GM12878 (cell line): Measurements from ENCODE around the gene DOK7. TPM values are rescaled to one million over a fixed set of nuclear protein-coding genes. Genes with fewer than 3 reads are reported as not detected.

Source experiments
- ATAC-seq: fragments of 200-7000 bp; cut with Tn5 transposase; 3 replicates; pipeline ENCODE4 v1.9.1; 2020; ENCODE audit warnings: mild to moderate bottlenecking, moderate library complexity
- BruUV-seq: library from RNA; stranded (reverse); fragments of 400-500 nt; replicated peaks from 2 replicates; lab custom pipeline; 2021; lab: Mats Ljungman, UMichigan
- CTCF ChIA-PET: fragments of 300-600 bp; sonication (Branson Sonifier 250); formaldehyde crosslinking; extraction: SDS; loops from one replicate; lab custom pipeline; 2021; ENCODE audit warnings: inconsistent platforms; lab: Yijun Ruan, JAX
- POLR2A ChIA-PET: fragments of 350-600 bp; formaldehyde crosslinking; extraction: SDS; loops from one replicate; lab custom pipeline; 2021; ENCODE audit warnings: inconsistent platforms; lab: Charles Lee
- RAD21 ChIA-PET: fragments of 300-600 bp; sonication (Branson Sonifier 250); formaldehyde crosslinking; loops from one replicate; lab custom pipeline; 2023; ENCODE audit warnings: antibody characterized with exemption; ENCODE audit not compliant: unreplicated experiment; lab: Charles Lee
- SMC1A ChIA-PET: fragments of 300-600 bp; sonication (Branson Sonifier 250); formaldehyde crosslinking; loops from one replicate; lab custom pipeline; 2023; ENCODE audit not compliant: unreplicated experiment, uncharacterized antibody; lab: Charles Lee
- DNase-seq: peaks from one replicate; pipeline ENCODE4 v3.0.0-alpha.2; 2011; ENCODE audit warnings: low read depth, low spot score
- FAIRE-seq: peaks from 3 replicates; lab custom pipeline; 2011; peaks lifted over from hg19 to GRCh38; lab: Jason Lieb, UNC
- H2AFZ ChIP-seq: 2 replicates; pipeline ENCODE4 v1.6.0; 2011; ENCODE audit warnings: low read depth, low read length, control low read depth; ENCODE audit not compliant: control insufficient read depth
- H3K27ac ChIP-seq: 2 replicates; pipeline ENCODE4 v1.5.1; 2011; ENCODE audit warnings: control low read depth; ENCODE audit not compliant: control insufficient read depth, insufficient read depth
- H3K27me3 ChIP-seq, 2 experiments: replicated peaks in 1 of 2; 2 replicates each; pipeline versions ENCODE4 v1.6.0 to v1.6.1; 2011; ENCODE audit warnings: low read length in 1 of 2; ENCODE audit not compliant: control insufficient read depth in 2 of 2, insufficient read depth in 2 of 2
- H3K36me3 ChIP-seq, 2 experiments: 2 replicates each; pipeline ENCODE4 v1.5.1; 2011; ENCODE audit warnings: low read length in 1 of 2; ENCODE audit not compliant: control insufficient read depth in 2 of 2, insufficient read depth in 2 of 2
- H3K4me1 ChIP-seq: 2 replicates; pipeline ENCODE4 v1.6.1; 2011; ENCODE audit warnings: mild to moderate bottlenecking, low read length, moderate library complexity, mixed read lengths; ENCODE audit not compliant: control insufficient read depth, insufficient read depth
- H3K4me2 ChIP-seq: 2 replicates; pipeline ENCODE4 v1.6.0; 2011; ENCODE audit warnings: control low read depth; ENCODE audit not compliant: control insufficient read depth, insufficient read depth
- H3K4me3 ChIP-seq: fragments of 200-600 bp; sonication (generic); 2 replicates; pipeline ENCODE4 v1.5.1; 2016
- H3K79me2 ChIP-seq: 2 replicates; pipeline ENCODE4 v1.6.0; 2011; ENCODE audit warnings: low read length; ENCODE audit not compliant: control insufficient read depth, insufficient read depth
- H3K9ac ChIP-seq: 2 replicates; pipeline ENCODE4 v1.8.0; 2011; ENCODE audit warnings: low read length, control low read depth, mixed read lengths; ENCODE audit not compliant: control insufficient read depth, insufficient read depth
- H3K9me3 ChIP-seq: replicated peaks from 3 replicates; pipeline ENCODE4 v1.5.1; 2011; ENCODE audit warnings: mild to moderate bottlenecking, low read length; ENCODE audit not compliant: control insufficient read depth, insufficient read depth
- H4K20me1 ChIP-seq: 2 replicates; pipeline ENCODE4 v1.6.0; 2011; ENCODE audit not compliant: control insufficient read depth, insufficient read depth
- BHLHE40 ChIP-seq, 2 experiments: fragments of 450-650 bp in 1 of 2; IDR thresholded peaks; 2 replicates each; pipeline ENCODE4 v1.6.1; 2011 to 2017; ENCODE audit warnings: low read depth in 2 of 2, borderline replicate concordance in 1 of 2, improper control_type of control experiment in 1 of 2, low read length in 1 of 2, mild to moderate bottlenecking in 1 of 2
- DPF2 ChIP-seq: fragments of 450-650 bp; IDR thresholded peaks from 2 replicates; pipeline ENCODE4 v1.6.1; 2017; ENCODE audit warnings: mild to moderate bottlenecking
- ETV6 ChIP-seq, 2 experiments: fragments of 450-650 bp in 1 of 2; IDR thresholded peaks in 1 of 2; conservative IDR thresholded peaks in 1 of 2; 2 replicates each; pipeline ENCODE4 v1.6.1; 2014; ENCODE audit warnings: antibody characterized with exemption in 1 of 2, borderline replicate concordance in 1 of 2, low read depth in 1 of 2, mild to moderate bottlenecking in 1 of 2, moderate library complexity in 1 of 2
- IKZF1 ChIP-seq: fragments of 450-650 bp; conservative IDR thresholded peaks from 2 replicates; pipeline ENCODE4 v1.6.1; 2017; ENCODE audit warnings: antibody characterized with exemption, mild to moderate bottlenecking
- ZNF217 ChIP-seq: fragments of 450-650 bp; IDR thresholded peaks from 2 replicates; pipeline ENCODE4 v1.6.1; 2017; ENCODE audit warnings: antibody characterized with exemption, mild to moderate bottlenecking
- ZSCAN29 ChIP-seq: fragments of 450-650 bp; IDR thresholded peaks from 2 replicates; pipeline ENCODE4 v1.6.1; 2017; ENCODE audit warnings: mild to moderate bottlenecking, moderate library complexity
- WGBS: methylation state at CpG from one replicate; pipeline ENCODE4 v1.1.6; 2016; ENCODE audit warnings: low lambda C conversion rate; ENCODE audit not compliant: insufficient replicate concordance, insufficient coverage; ENCODE audit errors: missing lambda C conversion rate; 5-methylcytosine and 5-hydroxymethylcytosine counted together
- in situ Hi-C: fragments of 300-500 bp; cut with MboI; formaldehyde crosslinking; loops from 9 replicates; pipeline ENCODE4 v1.14.3; 2018; ENCODE audit warnings: mixed read lengths
- intact Hi-C: fragments of 100-400 bp; cut with micrococcal nuclease; formaldehyde crosslinking; loops from one replicate; pipeline ENCODE4 v1.14.2; 2022; ENCODE audit not compliant: unreplicated experiment
- polyA plus RNA-seq, 11 experiments: library from polyadenylated mRNA; depleted of rRNA in 4 of 11; unstranded in 6 of 11; stranded (reverse) in 5 of 11; fragments of >200 nt; fragmentation: Nextera tagmentation in 4 of 11; fragmentation: Illumina TruSeq in 1 of 11; extraction: Ambion mirVana in 4 of 11; extraction: Trizol in 1 of 11; gene quantifications; 1 replicate in 1 of 11; 2 replicates in 10 of 11; pipeline versions ENCODE4 v1.2.1 to v1.2.3, GENCODE V29; 2011 to 2016; ENCODE audit warnings: inconsistent platforms in 2 of 11, missing spikeins in 2 of 11, low read depth in 1 of 11
- total RNA-seq, 4 experiments: library from RNA; depleted of rRNA in 3 of 4; stranded (reverse); fragments of >200 nt in 3 of 4; fragmentation: Illumina TruSeq in 1 of 4; extraction: Trizol in 1 of 4; gene quantifications; 2 replicates each; pipeline versions ENCODE4 v1.2.1 to v1.2.3, GENCODE V29; 2013 to 2021

The DOK7 gene
- total and polyA plus RNA-seq, 10 of the 15 experiments (the other 5 are each of a cell fraction or from before 2014, with no cell fraction given), result 0.04 to 0.46 (median 0.18) TPM; not detected in 4

- DNase-seq, result no peak
- no peaks in the 10 kb centered on the region for H3K36me3 ChIP-seq
- H3K4me3 ChIP-seq, result no peak overlapping the region
- H4K20me1 ChIP-seq, result no peaks in the 10 kb centered on the region
- 0 out of 2 replicates have a peak overlapping the region, but pooled peaks have one; percentile 33 for H3K4me2 ChIP-seq
- H2AFZ ChIP-seq, result no peak overlapping the region
- in situ Hi-C loops, result no loop called here
- H3K27me3 ChIP-seq, result peaks cover 2 to 6% of the 10 kb centered on the region in 2 experiments; a peak in 3 of 4 replicates
- intact Hi-C loops, result no loop called here
- 3% methylated on average over 45 of the region's 45 CpGs for WGBS
- ChIA-PET RAD21 (no interaction called here), SMC1A (no interaction called here), CTCF (no interaction called here), POLR2A (no interaction called here)
- peak; percentile 25 for ATAC-seq
- H3K9me3 ChIP-seq, result no peaks in the 10 kb centered on the region
- BruUV-seq, result no TSS peak
- H3K27ac ChIP-seq, result no peak overlapping the region
- no peak for TF ChIP-seq ZNF217
- 0 out of 2 replicates have a peak, but pooled peaks have one; percentile 24 for TF ChIP-seq DPF2
- no peak for TF ChIP-seq ZSCAN29
- TF ChIP-seq ETV6 (conservative IDR thresholded peaks at IDR 0.05 in 1 of 2, IDR thresholded peaks at IDR 0.05 in 1 of 2; ENCODE audit: borderline replicate concordance in 1 of 2, low read depth in 1 of 2), result no peak
- TF ChIP-seq BHLHE40 (IDR thresholded peaks at IDR 0.05; ENCODE audit: borderline replicate concordance in 1 of 2, low read depth in 2 of 2, low read length in 1 of 2), result peak in 1 of 2 experiments; percentile 26; a peak in 1 of 4 replicates
- 0 out of 2 replicates have a peak, but pooled peaks have one; percentile 57 for TF ChIP-seq IKZF1
- H3K4me1 ChIP-seq, result no peaks in the 10 kb centered on the region; the same call in 1 of the 2 replicates
- no peak for FAIRE-seq
- no peaks in the 10 kb centered on the region for H3K79me2 ChIP-seq
- H3K9ac ChIP-seq, result no peak overlapping the region
Measured at GRCh38 chr4:3484057-3484973, 21.2 kb downstream of the DOK7 start.
